GM23338 (cell line): ENCODE data around the gene NCKAP5.

Experiments used
- CREB1 ChIP-seq: fragments of 250-450 bp; sonication (Bioruptor Pico); IDR thresholded peaks from 2 replicates; pipeline ENCODE4 v1.5.0; 2020; ENCODE audit warnings: low read depth, mild to moderate bottlenecking, moderate library complexity
- EZH2 ChIP-seq: fragments of 200-600 bp; sonication (generic); IDR thresholded peaks from one replicate; pipeline ENCODE4 v1.8.0; 2017; ENCODE audit warnings: antibody characterized with exemption, mild to moderate bottlenecking, low read depth; ENCODE audit not compliant: unreplicated experiment
- EZH2phosphoT487 ChIP-seq: fragments of 200-600 bp; sonication (generic); IDR thresholded peaks from one replicate; pipeline ENCODE4 v1.8.1; 2018; ENCODE audit warnings: antibody characterized with exemption; ENCODE audit not compliant: unreplicated experiment
- JUNB ChIP-seq: IDR thresholded peaks from one replicate; pipeline ENCODE4 v1.6.1; 2016; ENCODE audit warnings: antibody characterized with exemption; ENCODE audit not compliant: unreplicated experiment
- NANOG ChIP-seq: IDR thresholded peaks from 2 replicates; pipeline ENCODE4 v1.6.1; 2016; ENCODE audit warnings: antibody characterized with exemption, borderline replicate concordance
- POLR2AphosphoS5 ChIP-seq: IDR thresholded peaks from 2 replicates; pipeline ENCODE4 v1.6.1; 2016; ENCODE audit warnings: antibody characterized with exemption, low read depth
- STAT1 ChIP-seq: IDR thresholded peaks from one replicate; pipeline ENCODE4 v1.6.1; 2016; ENCODE audit warnings: antibody characterized with exemption; ENCODE audit not compliant: unreplicated experiment
- ZNF114 ChIP-seq: fragments of 250-450 bp; sonication (Bioruptor Pico); IDR thresholded peaks from 2 replicates; pipeline ENCODE4 v1.5.0; 2020; ENCODE audit warnings: mild to moderate bottlenecking, moderate library complexity
- ZNF331 ChIP-seq: fragments of 250-450 bp; sonication (Bioruptor Pico); IDR thresholded peaks from 2 replicates; pipeline ENCODE4 v1.5.0; 2020; ENCODE audit warnings: low read depth, mild to moderate bottlenecking, moderate library complexity
- TF ChIP-seq, protein P1 (sequence below), 2 experiments: fragments of 200-600 bp in 1 of 2; sonication (generic) in 1 of 2; conservative IDR thresholded peaks; 2 replicates each; pipeline versions ENCODE4 v1.5.1 to v1.6.1; 2016 to 2017; ENCODE audit warnings: antibody characterized with exemption in 2 of 2, low read depth in 2 of 2, mild to moderate bottlenecking in 2 of 2, moderate library complexity in 1 of 2
- TF ChIP-seq, protein P2 (sequence below): IDR thresholded peaks from one replicate; pipeline ENCODE4 v1.6.1; 2018; ENCODE audit warnings: antibody characterized with exemption; ENCODE audit not compliant: unreplicated experiment
- TF ChIP-seq, protein P3 (sequence below): IDR thresholded peaks from 2 replicates; pipeline ENCODE4 v1.6.1; 2016; ENCODE audit warnings: antibody characterized with exemption

DNA sequence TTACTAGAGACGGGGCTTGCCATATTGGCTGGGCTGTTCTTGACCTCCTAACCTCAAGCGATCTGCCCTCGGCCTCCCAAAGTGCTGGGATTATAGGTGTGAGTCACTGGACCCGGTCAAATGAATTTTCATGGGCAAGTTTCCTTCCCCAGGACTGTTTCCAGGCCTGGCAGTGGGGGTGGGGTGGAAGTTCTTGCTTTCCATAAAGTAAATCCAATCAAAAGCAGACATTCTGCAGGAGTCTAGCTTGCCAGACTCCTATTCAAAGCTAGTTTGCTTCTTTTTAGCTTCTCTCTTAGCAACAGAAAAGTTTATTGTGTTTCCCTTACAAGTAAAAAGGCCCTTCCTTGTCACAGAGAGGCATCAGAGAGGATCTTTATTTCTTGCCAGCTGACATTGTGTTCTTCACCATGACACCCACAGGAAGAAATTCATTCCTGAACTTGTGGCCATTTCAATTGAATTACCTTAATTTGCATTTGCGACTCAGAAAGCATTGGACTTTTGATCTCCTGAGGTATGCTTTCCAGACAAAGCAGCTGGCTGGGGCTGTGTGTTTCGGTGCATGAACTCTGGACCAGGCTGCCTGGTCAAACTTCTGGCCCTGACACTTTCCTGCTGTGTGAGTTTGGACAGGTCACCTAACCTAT is 936.1 kb downstream of the NCKAP5 start:
- TF ChIP-seq, protein P1, sequence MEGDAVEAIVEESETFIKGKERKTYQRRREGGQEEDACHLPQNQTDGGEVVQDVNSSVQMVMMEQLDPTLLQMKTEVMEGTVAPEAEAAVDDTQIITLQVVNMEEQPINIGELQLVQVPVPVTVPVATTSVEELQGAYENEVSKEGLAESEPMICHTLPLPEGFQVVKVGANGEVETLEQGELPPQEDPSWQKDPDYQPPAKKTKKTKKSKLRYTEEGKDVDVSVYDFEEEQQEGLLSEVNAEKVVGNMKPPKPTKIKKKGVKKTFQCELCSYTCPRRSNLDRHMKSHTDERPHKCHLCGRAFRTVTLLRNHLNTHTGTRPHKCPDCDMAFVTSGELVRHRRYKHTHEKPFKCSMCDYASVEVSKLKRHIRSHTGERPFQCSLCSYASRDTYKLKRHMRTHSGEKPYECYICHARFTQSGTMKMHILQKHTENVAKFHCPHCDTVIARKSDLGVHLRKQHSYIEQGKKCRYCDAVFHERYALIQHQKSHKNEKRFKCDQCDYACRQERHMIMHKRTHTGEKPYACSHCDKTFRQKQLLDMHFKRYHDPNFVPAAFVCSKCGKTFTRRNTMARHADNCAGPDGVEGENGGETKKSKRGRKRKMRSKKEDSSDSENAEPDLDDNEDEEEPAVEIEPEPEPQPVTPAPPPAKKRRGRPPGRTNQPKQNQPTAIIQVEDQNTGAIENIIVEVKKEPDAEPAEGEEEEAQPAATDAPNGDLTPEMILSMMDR (conservative IDR thresholded peaks at IDR 0.05; ENCODE audit: low read depth in 2 of 2) = no peak
- no peak for TF ChIP-seq EZH2
- TF ChIP-seq EZH2phosphoT487 = no peak
- TF ChIP-seq, protein P2, sequence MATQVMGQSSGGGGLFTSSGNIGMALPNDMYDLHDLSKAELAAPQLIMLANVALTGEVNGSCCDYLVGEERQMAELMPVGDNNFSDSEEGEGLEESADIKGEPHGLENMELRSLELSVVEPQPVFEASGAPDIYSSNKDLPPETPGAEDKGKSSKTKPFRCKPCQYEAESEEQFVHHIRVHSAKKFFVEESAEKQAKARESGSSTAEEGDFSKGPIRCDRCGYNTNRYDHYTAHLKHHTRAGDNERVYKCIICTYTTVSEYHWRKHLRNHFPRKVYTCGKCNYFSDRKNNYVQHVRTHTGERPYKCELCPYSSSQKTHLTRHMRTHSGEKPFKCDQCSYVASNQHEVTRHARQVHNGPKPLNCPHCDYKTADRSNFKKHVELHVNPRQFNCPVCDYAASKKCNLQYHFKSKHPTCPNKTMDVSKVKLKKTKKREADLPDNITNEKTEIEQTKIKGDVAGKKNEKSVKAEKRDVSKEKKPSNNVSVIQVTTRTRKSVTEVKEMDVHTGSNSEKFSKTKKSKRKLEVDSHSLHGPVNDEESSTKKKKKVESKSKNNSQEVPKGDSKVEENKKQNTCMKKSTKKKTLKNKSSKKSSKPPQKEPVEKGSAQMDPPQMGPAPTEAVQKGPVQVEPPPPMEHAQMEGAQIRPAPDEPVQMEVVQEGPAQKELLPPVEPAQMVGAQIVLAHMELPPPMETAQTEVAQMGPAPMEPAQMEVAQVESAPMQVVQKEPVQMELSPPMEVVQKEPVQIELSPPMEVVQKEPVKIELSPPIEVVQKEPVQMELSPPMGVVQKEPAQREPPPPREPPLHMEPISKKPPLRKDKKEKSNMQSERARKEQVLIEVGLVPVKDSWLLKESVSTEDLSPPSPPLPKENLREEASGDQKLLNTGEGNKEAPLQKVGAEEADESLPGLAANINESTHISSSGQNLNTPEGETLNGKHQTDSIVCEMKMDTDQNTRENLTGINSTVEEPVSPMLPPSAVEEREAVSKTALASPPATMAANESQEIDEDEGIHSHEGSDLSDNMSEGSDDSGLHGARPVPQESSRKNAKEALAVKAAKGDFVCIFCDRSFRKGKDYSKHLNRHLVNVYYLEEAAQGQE = no peak
- TF ChIP-seq POLR2AphosphoS5 = no peak
- TF ChIP-seq, protein P3, sequence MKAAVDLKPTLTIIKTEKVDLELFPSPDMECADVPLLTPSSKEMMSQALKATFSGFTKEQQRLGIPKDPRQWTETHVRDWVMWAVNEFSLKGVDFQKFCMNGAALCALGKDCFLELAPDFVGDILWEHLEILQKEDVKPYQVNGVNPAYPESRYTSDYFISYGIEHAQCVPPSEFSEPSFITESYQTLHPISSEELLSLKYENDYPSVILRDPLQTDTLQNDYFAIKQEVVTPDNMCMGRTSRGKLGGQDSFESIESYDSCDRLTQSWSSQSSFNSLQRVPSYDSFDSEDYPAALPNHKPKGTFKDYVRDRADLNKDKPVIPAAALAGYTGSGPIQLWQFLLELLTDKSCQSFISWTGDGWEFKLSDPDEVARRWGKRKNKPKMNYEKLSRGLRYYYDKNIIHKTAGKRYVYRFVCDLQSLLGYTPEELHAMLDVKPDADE = no peak
- no peak for TF ChIP-seq JUNB
- no peak for TF ChIP-seq CREB1 (CRISPR knock-in tag)
- TF ChIP-seq NANOG = no peak
- TF ChIP-seq ZNF331 (CRISPR knock-in tag) = no peak
- TF ChIP-seq ZNF114 (CRISPR knock-in tag) = no peak
- TF ChIP-seq STAT1 = no peak
